IMR-90 (cell line): ENCODE measurements around the gene NDFIP2. TPM values are rescaled to one million over a fixed set of nuclear protein-coding genes. Genes with fewer than 3 reads are reported as not detected.

Source experiments
- ATAC-seq: fragments of 200-7000 bp; cut with Tn5 transposase; 2 replicates; pipeline ENCODE4 v1.9.1; 2020; ENCODE audit warnings: low read depth, mild to moderate bottlenecking, moderate library complexity
- BruUV-seq: library from RNA; stranded (reverse); fragments of 400-500 nt; replicated peaks from 2 replicates; lab custom pipeline; 2021; lab: Mats Ljungman, UMichigan
- CTCF ChIA-PET: fragments of 300-600 bp; formaldehyde crosslinking; extraction: SDS; loops from one replicate; lab custom pipeline; 2021; ENCODE audit warnings: antibody characterized with exemption; lab: Yijun Ruan, JAX
- POLR2A ChIA-PET: fragments of 300-600 bp; sonication (Branson Sonifier 250); formaldehyde crosslinking; loops from one replicate; lab custom pipeline; 2022; ENCODE audit warnings: antibody characterized with exemption; ENCODE audit not compliant: unreplicated experiment; lab: Charles Lee
- DNase-seq: peaks from one replicate; pipeline ENCODE4 v3.0.0; 2013
- H2AFZ ChIP-seq: replicated peaks from 2 replicates; pipeline ENCODE3; 2013; ENCODE audit warnings: low read length, mild to moderate bottlenecking; ENCODE audit not compliant: poor library complexity
- H2AK5ac ChIP-seq: 2 replicates; pipeline ENCODE4 v1.6.1; 2013; ENCODE audit warnings: low read depth, low read length, inconsistent platforms
- H2AK9ac ChIP-seq: replicated peaks from 2 replicates; pipeline ENCODE3; 2013; ENCODE audit warnings: mild to moderate bottlenecking, low read depth, low read length, moderate library complexity; ENCODE audit not compliant: poor library complexity
- H2BK120ac ChIP-seq: 2 replicates; pipeline ENCODE4 v1.6.1; 2013; ENCODE audit warnings: low read depth, low read length, inconsistent platforms
- H2BK15ac ChIP-seq: 3 replicates; pipeline ENCODE4 v1.6.1; 2013; ENCODE audit warnings: low read depth, low read length, inconsistent platforms
- H2BK20ac ChIP-seq: 2 replicates; pipeline ENCODE4 v1.6.1; 2013; ENCODE audit warnings: low read depth, mild to moderate bottlenecking, inconsistent platforms, low read length, moderate library complexity
- H2BK5ac ChIP-seq: 2 replicates; pipeline ENCODE4 v1.6.1; 2013; ENCODE audit warnings: mild to moderate bottlenecking, low read depth, low read length, inconsistent platforms; ENCODE audit not compliant: poor library complexity, severe bottlenecking
- H3K14ac ChIP-seq: replicated peaks from 2 replicates; pipeline ENCODE4 v1.6.1; 2013; ENCODE audit warnings: low read depth, low read length, inconsistent platforms
- H3K18ac ChIP-seq: 2 replicates; pipeline ENCODE4 v1.6.1; 2013; ENCODE audit warnings: low read depth, low read length, control low read depth
- H3K23ac ChIP-seq: 2 replicates; pipeline ENCODE4 v1.6.1; 2013; ENCODE audit warnings: low read depth, low read length, inconsistent platforms
- H3K27ac ChIP-seq: 2 replicates; pipeline ENCODE4 v1.5.1; 2013; ENCODE audit warnings: mild to moderate bottlenecking, control low read depth, low read length; ENCODE audit not compliant: insufficient read depth
- H3K27me3 ChIP-seq: 2 replicates; pipeline ENCODE4 v1.6.1; 2013; ENCODE audit warnings: low read length; ENCODE audit not compliant: control insufficient read depth, insufficient read depth
- H3K36me3 ChIP-seq: 2 replicates; pipeline ENCODE4 v1.6.1; 2013; ENCODE audit warnings: low read length, mixed read lengths; ENCODE audit not compliant: control insufficient read depth, insufficient read depth
- H3K4ac ChIP-seq: 2 replicates; pipeline ENCODE4 v1.6.1; 2013; ENCODE audit warnings: low read depth, low read length, inconsistent platforms
- H3K4me1 ChIP-seq: 2 replicates; pipeline ENCODE4 v1.6.1; 2013; ENCODE audit warnings: low read length, mixed read lengths; ENCODE audit not compliant: control insufficient read depth, insufficient read depth
- H3K4me2 ChIP-seq: 2 replicates; pipeline ENCODE4 v1.6.1; 2013; ENCODE audit warnings: low read depth, mild to moderate bottlenecking, control low read depth, low read length, moderate library complexity
- H3K4me3 ChIP-seq: 2 replicates; pipeline ENCODE4 v1.5.1; 2013; ENCODE audit warnings: low read depth, mild to moderate bottlenecking, control low read depth, low read length, moderate library complexity; ENCODE audit not compliant: insufficient read depth
- H3K56ac ChIP-seq: 2 replicates; pipeline ENCODE4 v1.6.1; 2013; ENCODE audit warnings: low read length, inconsistent platforms; ENCODE audit not compliant: insufficient read depth; ENCODE audit errors: extremely low read depth
- H3K79me1 ChIP-seq, 2 experiments: 2 replicates each; pipeline ENCODE4 v1.6.1; 2013; ENCODE audit warnings: low read length in 2 of 2, inconsistent platforms in 1 of 2, low read depth in 1 of 2
- H3K9ac ChIP-seq: 2 replicates; pipeline ENCODE4 v1.6.1; 2013; ENCODE audit warnings: low read depth, low read length, control low read depth
- H3K9me1 ChIP-seq: 2 replicates; pipeline ENCODE4 v1.6.1; 2013; ENCODE audit warnings: low read length, inconsistent platforms; ENCODE audit not compliant: insufficient read depth
- H3K9me3 ChIP-seq: 2 replicates; pipeline ENCODE4 v1.6.1; 2013; ENCODE audit warnings: low read length; ENCODE audit not compliant: control insufficient read depth, insufficient read depth
- H4K20me1 ChIP-seq: 2 replicates; pipeline ENCODE4 v1.6.1; 2013; ENCODE audit warnings: low read length, inconsistent platforms; ENCODE audit not compliant: insufficient read depth
- H4K5ac ChIP-seq: 2 replicates; pipeline ENCODE4 v1.6.1; 2013; ENCODE audit warnings: mild to moderate bottlenecking, low read depth, low read length, control low read depth
- H4K8ac ChIP-seq, 2 experiments: 2 replicates each; pipeline ENCODE4 v1.6.1; 2013; ENCODE audit warnings: low read depth in 2 of 2, low read length in 2 of 2, control low read depth in 1 of 2, inconsistent platforms in 1 of 2
- H4K91ac ChIP-seq: 2 replicates; pipeline ENCODE4 v1.6.1; 2013; ENCODE audit warnings: low read depth, low read length, inconsistent platforms; ENCODE audit not compliant: insufficient read depth
- BHLHE40 ChIP-seq: fragments of 150-350 bp; IDR thresholded peaks from 2 replicates; pipeline ENCODE4 v1.6.1; 2016; ENCODE audit warnings: mild to moderate bottlenecking, low read depth, low read length
- CEBPB ChIP-seq: IDR thresholded peaks from 2 replicates; pipeline ENCODE4 v1.6.1; 2012; ENCODE audit warnings: low read depth, low read length, improper control_type of control experiment
- CHD1 ChIP-seq: IDR thresholded peaks from 2 replicates; pipeline ENCODE4 v1.6.1; 2012; ENCODE audit warnings: low read depth, low read length, improper control_type of control experiment
- FOS ChIP-seq: fragments of 150-350 bp; IDR thresholded peaks from 2 replicates; pipeline ENCODE4 v1.6.1; 2016; ENCODE audit warnings: low read depth, low read length
- MAFK ChIP-seq: IDR thresholded peaks from 2 replicates; pipeline ENCODE4 v1.6.1; 2012; ENCODE audit warnings: low read depth, low read length, improper control_type of control experiment
- MAZ ChIP-seq: IDR thresholded peaks from 2 replicates; pipeline ENCODE4 v1.6.1; 2012; ENCODE audit warnings: low read depth, mild to moderate bottlenecking, low read length, improper control_type of control experiment, moderate library complexity, borderline replicate concordance
- MXI1 ChIP-seq: IDR thresholded peaks from 2 replicates; pipeline ENCODE4 v1.6.1; 2012; ENCODE audit warnings: low read depth, mild to moderate bottlenecking, low read length, moderate library complexity, borderline replicate concordance
- NFE2L2 ChIP-seq: fragments of 150-350 bp; IDR thresholded peaks from 2 replicates; pipeline ENCODE4 v1.6.1; 2016; ENCODE audit warnings: low read depth, mild to moderate bottlenecking, low read length
- POLR2A ChIP-seq: IDR thresholded peaks from 2 replicates; pipeline ENCODE4 v1.6.1; 2012; ENCODE audit warnings: mild to moderate bottlenecking, low read depth, low read length
- RCOR1 ChIP-seq: IDR thresholded peaks from 2 replicates; pipeline ENCODE4 v1.6.1; 2012; ENCODE audit warnings: mild to moderate bottlenecking, low read length, improper control_type of control experiment; ENCODE audit not compliant: insufficient replicate concordance
- SMC3 ChIP-seq: fragments of 150-350 bp; IDR thresholded peaks from 2 replicates; pipeline ENCODE4 v1.6.1; 2016; ENCODE audit warnings: low read depth, mild to moderate bottlenecking, antibody characterized with exemption, low read length, moderate library complexity
- WGBS, 2 experiments: methylation state at CpG; one replicate each; pipeline versions ENCODE4 v1.1.5 to v1.1.7; 2013; ENCODE audit warnings: missing lambda C conversion rate in 2 of 2; ENCODE audit not compliant: insufficient read length in 1 of 2; ENCODE audit errors: extremely low coverage in 2 of 2; 5-methylcytosine and 5-hydroxymethylcytosine counted together
- dilution Hi-C: fragments of 300-500 bp; cut with HindIII; formaldehyde crosslinking; loops from one replicate; pipeline ENCODE4 v1.14.3; 2018; ENCODE audit warnings: low sequenced_read_pairs; ENCODE audit not compliant: unreplicated experiment
- in situ Hi-C: fragments of 300-500 bp; cut with MboI; formaldehyde crosslinking; loops from 3 replicates; pipeline ENCODE4 v1.14.3; 2019; ENCODE audit warnings: low sequenced_read_pairs, inconsistent platforms, mixed read lengths
- intact Hi-C: fragments of 100-400 bp; cut with micrococcal nuclease; formaldehyde crosslinking; loops from 2 replicates; pipeline ENCODE4 v1.10.0; 2022
- polyA plus RNA-seq, 3 experiments: library from polyadenylated mRNA; depleted of rRNA; stranded (reverse); fragments of >200 nt; gene quantifications; 2 replicates each; pipeline ENCODE4 v1.2.3, GENCODE V29; 2012; ENCODE audit warnings: low replicate concordance in 1 of 3
- total RNA-seq: library from RNA; depleted of rRNA; stranded (reverse); fragments of >200 nt; gene quantifications from 2 replicates; pipeline ENCODE4 v1.2.3, GENCODE V29; 2012
- TF ChIP-seq, protein P1 (sequence below): fragments of 150-350 bp; IDR thresholded peaks from 2 replicates; pipeline ENCODE4 v1.6.1; 2016; ENCODE audit warnings: low read depth, mild to moderate bottlenecking, low read length, moderate library complexity, borderline replicate concordance
- TF ChIP-seq, protein P2 (sequence below): conservative IDR thresholded peaks from 2 replicates; pipeline ENCODE4 v1.5.1; 2012; ENCODE audit warnings: mild to moderate bottlenecking, low read depth, low read length, improper control_type of control experiment

Gene NDFIP2
- total and polyA plus RNA-seq, 2 of the 4 experiments (the other 2 are of a cell fraction): 23.8 to 25.8 TPM

DNA sequence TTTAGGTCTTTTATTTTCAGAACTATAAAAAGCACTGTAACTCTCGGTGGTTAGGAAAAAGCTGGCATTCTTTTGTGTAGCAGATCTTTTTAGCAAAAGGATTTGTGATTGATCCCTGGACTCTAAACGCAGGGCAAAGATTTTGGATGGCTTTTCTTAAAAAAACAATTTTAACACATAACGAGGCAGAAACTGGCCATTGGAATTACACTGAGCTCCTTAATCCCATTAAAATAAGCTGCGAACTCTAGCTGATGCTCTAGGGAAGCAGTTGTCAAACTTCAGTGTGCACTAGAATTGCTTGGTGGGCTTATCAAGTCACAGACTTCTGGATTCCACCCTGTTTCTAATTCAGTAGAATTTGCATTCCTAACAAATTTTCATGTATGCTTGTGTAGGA is 33.8 kb upstream of the NDFIP2 start:
- no peaks in the 10 kb centered on the region for H3K36me3 ChIP-seq
- H3K14ac ChIP-seq: no peak overlapping the region
- no peaks in the 10 kb centered on the region for H3K9me1 ChIP-seq
- H4K20me1 ChIP-seq: no peaks in the 10 kb centered on the region
- no peak overlapping the region for H3K18ac ChIP-seq
- no peak overlapping the region for H2AK9ac ChIP-seq
- no peak overlapping the region for H3K4me3 ChIP-seq
- ChIA-PET CTCF (no interaction called here), POLR2A (no interaction called here)
- H3K79me1 ChIP-seq: no peaks in the 10 kb centered on the region
- no peak overlapping the region for H4K8ac ChIP-seq
- no peaks in the 10 kb centered on the region; the same call in 1 of the 2 replicates for H3K4me1 ChIP-seq
- H3K27me3 ChIP-seq: no peaks in the 10 kb centered on the region
- no peak overlapping the region for H2AFZ ChIP-seq
- dilution Hi-C loops: loop anchor here (25.0 kb wide), 1 partner anchor 90 kb away; no protein-coding TSS in a partner anchor
- no peak overlapping the region for H2BK5ac ChIP-seq
- BruUV-seq: no TSS peak
- no peak overlapping the region for H2BK15ac ChIP-seq
- no peak overlapping the region for H3K27ac ChIP-seq
- DNase-seq (no peak), ATAC-seq (no peak)
- WGBS, 2 experiments: no CpG with 5 or more reads among the region's 4 CpGs
- H4K91ac ChIP-seq: no peak overlapping the region
- no peaks in the 10 kb centered on the region for H3K9me3 ChIP-seq
- no peak overlapping the region for H2BK20ac ChIP-seq
- H3K9ac ChIP-seq: no peak overlapping the region
- H2AK5ac ChIP-seq: no peak overlapping the region
- in situ Hi-C loops: no loop called here
- H3K4me2 ChIP-seq: no peak overlapping the region
- no peak overlapping the region for H2BK120ac ChIP-seq
- H3K4ac ChIP-seq: no peak overlapping the region
- H4K5ac ChIP-seq: no peak overlapping the region
- TF ChIP-seq FOS: no peak
- TF ChIP-seq, protein P1, sequence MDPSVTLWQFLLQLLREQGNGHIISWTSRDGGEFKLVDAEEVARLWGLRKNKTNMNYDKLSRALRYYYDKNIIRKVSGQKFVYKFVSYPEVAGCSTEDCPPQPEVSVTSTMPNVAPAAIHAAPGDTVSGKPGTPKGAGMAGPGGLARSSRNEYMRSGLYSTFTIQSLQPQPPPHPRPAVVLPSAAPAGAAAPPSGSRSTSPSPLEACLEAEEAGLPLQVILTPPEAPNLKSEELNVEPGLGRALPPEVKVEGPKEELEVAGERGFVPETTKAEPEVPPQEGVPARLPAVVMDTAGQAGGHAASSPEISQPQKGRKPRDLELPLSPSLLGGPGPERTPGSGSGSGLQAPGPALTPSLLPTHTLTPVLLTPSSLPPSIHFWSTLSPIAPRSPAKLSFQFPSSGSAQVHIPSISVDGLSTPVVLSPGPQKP: no peak
- no peak for TF ChIP-seq CEBPB
- TF ChIP-seq, protein P2, sequence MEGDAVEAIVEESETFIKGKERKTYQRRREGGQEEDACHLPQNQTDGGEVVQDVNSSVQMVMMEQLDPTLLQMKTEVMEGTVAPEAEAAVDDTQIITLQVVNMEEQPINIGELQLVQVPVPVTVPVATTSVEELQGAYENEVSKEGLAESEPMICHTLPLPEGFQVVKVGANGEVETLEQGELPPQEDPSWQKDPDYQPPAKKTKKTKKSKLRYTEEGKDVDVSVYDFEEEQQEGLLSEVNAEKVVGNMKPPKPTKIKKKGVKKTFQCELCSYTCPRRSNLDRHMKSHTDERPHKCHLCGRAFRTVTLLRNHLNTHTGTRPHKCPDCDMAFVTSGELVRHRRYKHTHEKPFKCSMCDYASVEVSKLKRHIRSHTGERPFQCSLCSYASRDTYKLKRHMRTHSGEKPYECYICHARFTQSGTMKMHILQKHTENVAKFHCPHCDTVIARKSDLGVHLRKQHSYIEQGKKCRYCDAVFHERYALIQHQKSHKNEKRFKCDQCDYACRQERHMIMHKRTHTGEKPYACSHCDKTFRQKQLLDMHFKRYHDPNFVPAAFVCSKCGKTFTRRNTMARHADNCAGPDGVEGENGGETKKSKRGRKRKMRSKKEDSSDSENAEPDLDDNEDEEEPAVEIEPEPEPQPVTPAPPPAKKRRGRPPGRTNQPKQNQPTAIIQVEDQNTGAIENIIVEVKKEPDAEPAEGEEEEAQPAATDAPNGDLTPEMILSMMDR: no peak
- no peak for TF ChIP-seq NFE2L2
- TF ChIP-seq CHD1: no peak
- TF ChIP-seq MAFK: no peak
- no peak for TF ChIP-seq RCOR1
- TF ChIP-seq BHLHE40: no peak
- no peak for TF ChIP-seq POLR2A
- TF ChIP-seq MXI1: no peak
- TF ChIP-seq MAZ: no peak
- no peak for TF ChIP-seq SMC3
- intact Hi-C loops: no loop called here
- H3K56ac ChIP-seq: no peak overlapping the region
- no peak overlapping the region for H3K23ac ChIP-seq
